ENCODE measurements around the gene FNTB.

The FNTB gene

GRCh38 chr14:64958743-64959142 is 28.0 kb upstream of the FNTB start:
- TF ChIP-seq, protein P1, sequence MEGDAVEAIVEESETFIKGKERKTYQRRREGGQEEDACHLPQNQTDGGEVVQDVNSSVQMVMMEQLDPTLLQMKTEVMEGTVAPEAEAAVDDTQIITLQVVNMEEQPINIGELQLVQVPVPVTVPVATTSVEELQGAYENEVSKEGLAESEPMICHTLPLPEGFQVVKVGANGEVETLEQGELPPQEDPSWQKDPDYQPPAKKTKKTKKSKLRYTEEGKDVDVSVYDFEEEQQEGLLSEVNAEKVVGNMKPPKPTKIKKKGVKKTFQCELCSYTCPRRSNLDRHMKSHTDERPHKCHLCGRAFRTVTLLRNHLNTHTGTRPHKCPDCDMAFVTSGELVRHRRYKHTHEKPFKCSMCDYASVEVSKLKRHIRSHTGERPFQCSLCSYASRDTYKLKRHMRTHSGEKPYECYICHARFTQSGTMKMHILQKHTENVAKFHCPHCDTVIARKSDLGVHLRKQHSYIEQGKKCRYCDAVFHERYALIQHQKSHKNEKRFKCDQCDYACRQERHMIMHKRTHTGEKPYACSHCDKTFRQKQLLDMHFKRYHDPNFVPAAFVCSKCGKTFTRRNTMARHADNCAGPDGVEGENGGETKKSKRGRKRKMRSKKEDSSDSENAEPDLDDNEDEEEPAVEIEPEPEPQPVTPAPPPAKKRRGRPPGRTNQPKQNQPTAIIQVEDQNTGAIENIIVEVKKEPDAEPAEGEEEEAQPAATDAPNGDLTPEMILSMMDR (IDR thresholded peaks at IDR 0.05; ENCODE audit: low read length, missing control alignments): no peak
- no peak overlapping the region for H3K4me3 ChIP-seq (replicated peaks; ENCODE audit: low read depth, low read length)
- DNase-seq (ENCODE audit: low read depth): no peak

DNA sequence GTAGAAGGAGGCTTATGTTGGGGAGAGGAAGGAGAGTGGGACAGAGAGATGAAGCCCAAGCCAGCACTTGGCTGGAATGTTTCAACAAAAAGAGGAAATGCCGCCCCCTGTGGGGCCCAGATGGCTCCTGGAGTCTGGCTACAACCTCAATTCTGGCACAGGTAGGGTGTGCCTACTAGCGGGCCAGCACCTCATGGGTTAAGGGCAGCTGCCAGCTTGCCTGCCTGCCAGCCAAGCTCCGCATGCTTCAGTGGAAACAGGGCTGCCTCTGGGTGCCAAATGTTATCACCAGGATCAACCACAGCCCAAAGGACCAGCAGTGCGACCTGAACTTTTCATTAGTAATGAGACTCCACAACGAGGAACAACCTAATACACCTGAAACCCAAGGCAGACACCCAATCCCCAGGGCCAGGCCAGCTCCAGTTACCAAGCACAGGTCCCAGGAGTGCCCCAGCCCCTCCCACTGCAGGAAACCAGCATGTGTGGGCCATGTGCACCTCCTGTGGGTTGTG is 25.9 kb upstream of the FNTB start:
- H3K4me3 ChIP-seq (replicated peaks; ENCODE audit: low read depth, low read length): no peak overlapping the region
- TF ChIP-seq, protein P1 (IDR thresholded peaks at IDR 0.05; ENCODE audit: low read length, missing control alignments): no peak
- no peak for DNase-seq (ENCODE audit: low read depth)

- H3K4me3 ChIP-seq (replicated peaks; ENCODE audit: low read depth, low read length): no peak overlapping the region
- TF ChIP-seq, protein P1 (IDR thresholded peaks at IDR 0.05; ENCODE audit: low read length, missing control alignments): no peak
- DNase-seq (ENCODE audit: low read depth): no peak
Measured at GRCh38 chr14:64963611-64964010, 23.1 kb upstream of the FNTB start.

- TF ChIP-seq, protein P1 (IDR thresholded peaks at IDR 0.05; ENCODE audit: low read length, missing control alignments): no peak
- no peak overlapping the region for H3K4me3 ChIP-seq (replicated peaks; ENCODE audit: low read depth, low read length)
- no peak for DNase-seq (ENCODE audit: low read depth)
Measured at GRCh38 chr14:64965356-64966000, 21.2 kb upstream of the FNTB start.

DNA sequence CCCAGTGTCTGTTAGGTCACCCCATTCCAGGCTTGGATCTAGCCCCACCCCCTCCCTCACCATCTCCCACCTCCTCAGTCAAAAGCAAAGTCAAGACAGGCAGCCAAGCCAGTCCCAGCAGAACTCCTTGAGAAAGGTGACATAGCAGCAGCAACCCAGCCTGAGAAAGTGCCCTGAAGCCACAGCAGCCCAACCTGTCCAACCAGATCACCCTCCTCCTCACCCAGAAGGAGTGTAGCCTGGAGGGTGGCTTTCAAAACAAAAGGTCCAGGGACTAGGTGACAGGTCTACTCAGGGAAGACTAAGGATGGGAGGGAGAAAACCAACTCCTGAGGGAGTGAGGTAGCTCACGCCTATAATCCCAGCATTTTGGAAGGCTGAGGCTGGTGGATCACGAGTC is 19.7 kb upstream of the FNTB start:
- no peak for DNase-seq (ENCODE audit: low read depth)
- TF ChIP-seq, protein P1 (IDR thresholded peaks at IDR 0.05; ENCODE audit: low read length, missing control alignments): no peak
- H3K4me3 ChIP-seq (replicated peaks; ENCODE audit: low read depth, low read length): no peak overlapping the region

DNA sequence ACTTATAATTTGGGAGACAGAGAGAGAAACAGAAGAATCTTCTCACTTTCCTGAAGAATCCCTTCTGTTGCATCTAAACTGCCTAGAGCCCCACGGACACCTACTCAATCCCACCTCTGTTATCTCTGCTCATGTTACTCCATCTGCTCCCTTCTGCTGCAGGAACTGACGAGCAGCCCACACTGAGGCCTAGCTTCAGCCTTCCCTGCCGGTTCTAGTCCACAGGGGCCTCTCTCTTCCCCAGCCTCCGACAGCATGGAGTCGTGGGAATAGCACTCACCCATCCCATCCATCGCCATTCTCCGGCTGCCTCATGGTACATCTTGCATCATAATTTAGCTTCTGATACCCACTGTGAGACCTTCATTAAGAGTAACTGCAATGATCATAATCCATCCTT is 18.5 kb upstream of the FNTB start:
- H3K4me3 ChIP-seq (replicated peaks; ENCODE audit: low read depth, low read length): no peak overlapping the region

More for the DNA sequence above, 18.5 kb upstream of the FNTB start:
- TF ChIP-seq, protein P1 (IDR thresholded peaks at IDR 0.05; ENCODE audit: low read length, missing control alignments): no peak
- DNase-seq (ENCODE audit: low read depth): no peak
